Activated CD4-positive, CD25-positive, alpha-beta regulatory T cell (primary cell): ENCODE results near the gene ADGRV1.

Experiments used
- DNase-seq, 4 experiments: peaks; one replicate each; lab custom pipeline; 2025; lab: John Stamatoyannopoulos, UW

ADGRV1 gene

DNA sequence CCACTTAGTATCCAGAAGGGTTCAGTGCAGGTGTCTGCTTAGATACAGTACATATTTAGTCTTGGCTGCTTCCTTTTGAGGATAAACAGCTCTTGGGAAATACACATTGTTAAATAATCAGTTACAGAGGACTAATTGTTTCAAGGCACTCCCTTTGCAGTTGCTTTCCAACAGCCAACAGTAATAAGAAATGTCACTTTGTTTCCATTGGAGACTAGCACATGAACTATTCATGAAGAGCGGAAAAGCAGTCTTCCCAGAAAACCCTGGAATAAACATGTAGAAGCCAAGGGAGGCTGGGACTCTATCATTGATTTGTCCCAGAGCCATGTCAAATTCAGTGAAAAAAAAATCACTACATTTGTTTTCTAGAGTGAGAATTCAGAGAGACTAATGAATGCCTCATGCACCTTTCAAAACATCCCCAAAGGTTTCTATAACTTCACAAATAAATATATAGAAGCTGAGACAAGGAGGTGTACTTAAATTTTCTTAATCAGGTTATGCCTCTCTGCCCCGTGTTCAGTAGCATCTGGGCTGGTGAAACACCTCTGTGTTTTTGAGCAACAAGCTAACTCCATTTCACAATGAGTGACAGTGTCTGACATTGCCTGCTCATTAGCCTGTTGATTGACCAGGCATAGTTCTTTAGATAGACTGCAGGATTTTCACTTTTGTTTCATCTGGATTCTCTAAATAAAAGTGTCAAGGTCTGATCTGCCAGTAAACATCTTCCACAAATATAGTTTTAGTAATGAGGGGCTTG is 553.1 kb downstream of the ADGRV1 start:
- DNase-seq = no peak

GRCh38 chr5:91114658-91115057 is 556.1 kb downstream of the ADGRV1 start:
- no peak for DNase-seq

DNA sequence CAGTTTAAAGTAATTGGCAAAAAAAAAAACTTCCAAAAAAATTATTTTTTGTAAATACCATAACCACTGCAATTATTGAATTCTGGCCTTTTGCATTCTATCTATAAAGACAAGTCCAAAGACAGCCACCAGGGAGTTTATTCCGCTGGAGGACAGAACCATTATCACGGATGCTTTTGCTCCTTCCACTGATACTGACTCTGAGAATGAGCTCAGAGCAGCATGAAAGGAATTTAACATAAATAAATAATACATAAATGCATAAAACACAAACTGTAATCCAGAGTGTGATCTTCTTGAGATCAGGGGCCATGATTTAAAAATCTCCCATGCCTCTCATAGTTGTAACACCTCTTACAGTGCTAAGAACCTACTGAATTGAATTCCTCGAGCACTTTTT is 559.8 kb downstream of the ADGRV1 start:
- DNase-seq = no peak

- no peak for DNase-seq
These were observed 560.2 kb downstream of the ADGRV1 start for GRCh38 chr5:91118796-91119195.

DNA sequence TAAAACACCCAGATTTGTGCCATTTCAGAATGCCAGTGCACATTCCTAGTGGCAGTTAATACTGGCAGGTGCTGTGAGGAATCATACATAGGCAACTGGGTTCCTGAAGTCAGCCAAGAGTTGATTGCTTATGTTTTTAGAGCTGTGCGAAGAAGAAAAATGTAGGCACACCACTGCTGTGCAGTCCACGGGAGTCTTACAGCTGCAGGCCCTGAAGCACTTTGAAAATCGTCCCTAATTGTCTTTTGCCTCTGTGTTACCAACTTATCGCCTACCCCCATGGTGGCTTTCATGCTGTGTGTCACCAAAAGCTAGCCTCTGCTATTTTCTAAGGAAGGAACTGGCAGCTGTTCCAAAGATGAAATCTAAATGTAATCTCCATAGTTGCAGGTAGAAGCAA is 560.6 kb downstream of the ADGRV1 start:
- DNase-seq = no peak

GRCh38 chr5:91119981-91120850 is 561.6 kb downstream of the ADGRV1 start:
- DNase-seq = no peak

DNA sequence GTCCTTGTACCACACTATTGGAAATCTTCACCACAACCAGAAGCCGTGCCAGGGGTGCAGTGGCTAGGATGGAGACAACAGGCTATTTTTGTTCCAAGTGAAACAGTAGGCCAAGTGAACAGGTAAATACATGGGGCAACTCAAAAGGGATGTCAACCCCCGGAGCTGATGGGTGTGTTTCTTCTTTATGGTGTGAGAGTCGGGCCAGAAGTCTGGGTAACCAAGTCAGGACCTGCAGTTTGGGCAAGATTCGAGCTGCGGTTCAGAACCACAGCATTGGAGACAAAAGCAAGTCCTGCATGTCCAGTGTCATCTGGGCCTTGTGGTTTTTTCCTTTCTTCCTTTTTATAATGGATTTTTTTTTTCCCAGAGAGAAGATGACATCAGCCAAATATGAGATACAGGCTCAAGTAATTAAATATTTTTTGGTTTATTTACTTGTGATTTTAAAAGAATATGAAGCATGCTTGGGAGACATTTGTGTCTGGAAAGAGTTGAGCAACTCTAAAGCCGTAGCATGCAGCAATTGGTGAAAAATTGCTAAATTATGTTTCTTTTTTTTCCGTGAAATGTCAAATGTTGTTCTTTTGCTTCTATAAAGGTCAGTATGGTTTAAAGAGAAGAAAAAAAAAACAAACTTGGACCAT is 562.9 kb downstream of the ADGRV1 start:
- no peak for DNase-seq

DNA sequence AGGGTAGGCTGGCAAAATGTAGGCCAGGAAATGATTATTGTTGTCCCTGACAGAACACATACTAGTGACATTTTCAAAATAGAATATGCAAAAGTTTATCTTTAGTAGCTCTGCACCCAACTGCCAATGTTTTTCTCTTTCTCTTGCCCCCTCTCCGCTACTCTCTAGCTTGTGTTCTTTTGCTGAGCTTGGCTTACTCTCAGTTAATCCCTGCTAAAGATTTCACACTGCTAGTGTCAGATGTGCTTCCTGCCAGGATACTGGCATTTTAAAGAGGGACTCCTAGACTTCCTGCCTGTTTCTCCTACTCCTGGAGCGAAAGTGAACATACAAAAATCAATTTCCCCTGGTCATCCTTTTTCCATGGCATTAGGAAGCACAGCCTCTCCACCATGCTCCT is 564.1 kb downstream of the ADGRV1 start:
- DNase-seq = no peak

- no peak for DNase-seq
These were observed 564.7 kb downstream of the ADGRV1 start for GRCh38 chr5:91123291-91123690.

DNA sequence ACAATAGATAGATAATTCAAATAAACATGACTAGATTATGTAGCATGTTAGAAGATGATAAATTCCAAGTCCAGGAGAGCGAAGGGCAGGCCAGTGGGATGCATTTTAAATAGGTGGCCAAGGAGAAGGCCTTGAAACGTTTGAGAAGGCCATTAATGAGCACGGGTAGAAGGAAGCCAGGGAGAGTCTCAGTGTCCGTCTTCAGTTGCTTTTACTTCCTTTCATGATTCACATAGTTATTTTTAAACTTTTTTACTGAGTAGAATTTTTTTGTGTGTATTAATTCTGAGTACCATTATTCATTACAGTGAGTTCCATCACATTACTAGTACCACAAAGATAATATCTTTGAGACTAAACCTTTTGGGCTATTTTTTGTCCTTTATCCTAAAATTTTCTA is 565.3 kb downstream of the ADGRV1 start:
- DNase-seq = no peak

- DNase-seq = no peak
These were observed 567.3 kb downstream of the ADGRV1 start for GRCh38 chr5:91125916-91126315.

- DNase-seq = no peak
These were observed 567.9 kb downstream of the ADGRV1 start for GRCh38 chr5:91126448-91126847.

DNA sequence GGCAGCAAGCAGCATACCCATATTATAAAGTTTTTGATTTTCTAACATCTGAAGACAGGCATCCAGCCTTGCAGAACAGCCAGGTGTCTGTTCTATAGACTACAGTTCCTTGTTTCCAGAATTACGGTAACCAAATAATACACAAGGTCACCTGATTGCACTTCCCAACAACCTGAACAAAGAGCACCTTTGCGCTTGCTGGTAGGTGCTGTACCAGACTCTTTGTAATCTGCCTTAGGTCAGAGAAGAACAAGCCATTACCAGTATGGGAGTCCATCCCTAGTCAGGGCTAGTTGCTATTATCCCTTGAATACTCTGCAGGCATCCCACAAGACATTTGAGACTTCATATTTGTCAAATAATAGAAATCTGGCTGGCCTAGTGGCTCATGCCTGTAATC is 568.3 kb downstream of the ADGRV1 start:
- DNase-seq = no peak

DNA sequence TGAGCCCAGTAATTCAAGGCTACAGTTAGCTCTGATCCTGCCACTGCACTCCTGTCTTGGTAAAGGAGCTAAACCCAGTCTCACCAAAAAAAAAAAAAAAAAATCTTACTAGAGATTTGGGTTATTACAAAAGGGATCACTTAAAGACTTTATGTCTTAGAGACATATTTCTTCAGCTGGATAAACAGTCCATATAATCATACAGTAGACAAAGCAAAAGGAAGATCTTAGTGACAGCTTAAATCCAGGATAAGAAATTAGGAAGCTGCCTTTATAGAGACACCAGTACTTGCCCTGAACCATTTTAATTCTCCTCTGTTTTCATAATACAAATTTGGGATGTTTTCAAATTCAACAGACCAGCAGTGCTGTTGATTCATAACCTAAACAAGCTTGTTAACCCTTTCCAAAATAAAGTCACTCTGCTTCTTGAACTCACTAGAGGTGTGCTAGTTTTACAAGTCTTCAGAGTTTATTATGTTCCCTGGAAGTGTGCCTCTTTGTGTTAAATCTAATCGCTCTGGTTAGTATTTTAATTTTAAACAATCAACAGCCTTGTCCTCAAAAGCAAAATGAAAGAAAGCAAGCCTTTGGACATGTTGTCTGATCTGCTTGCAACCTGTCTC is 569.0 kb downstream of the ADGRV1 start:
- no peak for DNase-seq

- no peak for DNase-seq
These were observed 570.0 kb downstream of the ADGRV1 start for GRCh38 chr5:91128604-91129003.

DNA sequence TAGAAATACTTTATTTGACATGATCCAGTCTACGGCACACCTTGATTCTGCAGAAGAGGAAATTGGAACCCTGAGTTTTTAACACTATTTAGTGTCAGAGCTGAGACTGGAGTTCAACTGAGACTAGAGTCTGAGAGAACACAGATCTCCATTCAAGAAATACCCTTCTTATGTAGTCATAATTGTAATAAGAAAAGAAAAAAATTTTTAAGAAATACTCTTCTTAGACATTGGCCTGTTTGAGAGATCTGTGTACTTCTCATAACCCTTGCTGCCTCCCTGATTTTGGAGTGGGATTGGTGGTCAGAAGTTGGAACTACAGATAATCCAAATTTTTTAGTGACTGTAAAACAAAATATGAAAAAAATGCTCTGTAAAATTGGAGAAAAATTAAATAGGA is 571.2 kb downstream of the ADGRV1 start:
- DNase-seq = no peak

- no peak for DNase-seq
These were observed 572.2 kb downstream of the ADGRV1 start for GRCh38 chr5:91130759-91131158.

GRCh38 chr5:91132550-91132949 is 574.0 kb downstream of the ADGRV1 start:
- no peak for DNase-seq

- no peak for DNase-seq
These were observed 574.6 kb downstream of the ADGRV1 start for GRCh38 chr5:91133183-91133582.

DNA sequence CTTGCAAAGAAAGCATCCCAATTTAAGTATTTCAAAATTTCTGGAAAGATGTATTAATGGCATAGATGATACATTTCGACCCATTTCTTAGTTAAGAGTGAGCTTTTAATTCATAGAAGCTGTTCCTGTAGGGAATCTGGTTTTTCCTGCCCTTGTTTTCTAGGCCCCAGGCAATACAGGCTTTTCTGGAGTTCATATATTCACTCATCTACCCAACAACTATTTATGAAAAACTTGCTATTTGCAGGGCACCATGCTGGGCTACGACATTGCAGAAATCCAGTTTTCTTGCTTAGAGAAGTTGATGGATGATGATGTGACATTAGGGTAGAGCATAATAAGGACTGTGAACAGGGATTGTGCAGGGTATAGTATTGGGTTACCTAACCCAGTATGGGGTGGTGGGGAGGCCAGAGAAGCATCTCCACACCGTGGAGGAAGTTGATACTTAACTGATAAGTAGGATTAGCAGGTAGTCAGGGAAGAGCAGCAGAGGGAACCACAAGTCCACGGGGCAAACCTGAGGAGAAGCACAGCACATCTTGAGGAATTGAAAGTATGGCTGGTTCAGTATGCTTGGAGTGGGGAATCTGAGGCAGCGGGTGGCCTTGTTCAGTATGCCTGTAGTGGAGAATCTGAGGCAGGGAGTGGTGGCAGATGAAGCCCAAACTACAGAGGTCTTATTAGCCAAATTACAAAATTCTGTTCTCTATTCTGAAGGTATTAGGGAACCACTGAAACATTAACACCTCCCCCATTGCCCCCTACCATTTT is 577.1 kb downstream of the ADGRV1 start:
- no peak for DNase-seq

GRCh38 chr5:91136271-91136670 is 577.7 kb downstream of the ADGRV1 start:
- no peak for DNase-seq

DNA sequence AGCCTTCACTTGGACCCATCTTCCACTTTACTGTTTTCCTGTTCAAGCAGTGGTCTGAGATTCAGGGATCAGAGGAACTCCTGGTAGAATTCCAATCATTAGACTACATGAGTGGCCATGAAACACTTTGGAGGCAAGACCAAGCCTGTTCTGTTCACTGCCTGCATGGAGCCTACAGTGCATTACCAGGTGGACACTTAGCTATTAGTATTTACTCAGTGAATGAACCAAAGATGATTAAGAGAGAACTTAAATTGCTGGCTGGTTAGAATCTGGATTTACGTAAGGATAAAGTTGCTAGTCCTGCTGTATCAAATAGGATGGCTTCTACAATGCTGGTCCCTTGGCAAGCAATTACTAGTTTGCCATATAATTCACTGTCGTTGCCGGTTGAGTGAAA is 579.0 kb downstream of the ADGRV1 start:
- DNase-seq = no peak
